Body of pancreas (tissue), 4 donors: ENCODE results near the gene GARS1.

Source experiments
- CTCF ChIP-seq, 7 experiments: fragments of 450-650 bp in 4 of 7; fragments of 200-600 bp in 3 of 7; sonication (generic) in 3 of 7; IDR thresholded peaks; one replicate each; pipeline ENCODE4 v1.5.1; 2016 to 2019; ENCODE audit warnings: antibody characterized with exemption in 7 of 7
- POLR2A ChIP-seq, 3 donors: fragments of 450-650 bp; IDR thresholded peaks; one replicate each; pipeline ENCODE4 v1.6.1; 2016; ENCODE audit warnings: antibody characterized with exemption in 3 of 3, mild to moderate bottlenecking in 2 of 3

- no peak for TF ChIP-seq CTCF (IDR thresholded peaks at IDR 0.05)
- no peak for TF ChIP-seq POLR2A (IDR thresholded peaks at IDR 0.05)
Observed at GRCh38 chr7:30678805-30679204, 84.1 kb downstream of the GARS1 start.
